ENCODE data around the gene ENO1.
A peak's percentile ranks its signal among the peaks of the same experiment; 100 is the strongest.

- TF ChIP-seq CTCF (conservative IDR thresholded peaks at IDR 0.05; ENCODE audit: low read depth, low read length) (no peak), POLR2A (IDR thresholded peaks at IDR 0.05; ENCODE audit: low read depth, low read length) (peak; percentile 48; the same call in 1 of the 2 replicates), BHLHE40 (IDR thresholded peaks at IDR 0.05; ENCODE audit: low read depth, low read length) (no peak), CHD1 (IDR thresholded peaks at IDR 0.05; ENCODE audit: low read depth, low read length) (no peak), RFX5 (IDR thresholded peaks at IDR 0.05; ENCODE audit: low read depth, low read length) (no peak), NFE2L2 (IDR thresholded peaks at IDR 0.05; ENCODE audit: low read depth, low read length) (no peak), RAD21 (IDR thresholded peaks at IDR 0.05; ENCODE audit: low read length) (no peak), MAZ (IDR thresholded peaks at IDR 0.05; ENCODE audit: borderline replicate concordance, low read depth, low read length) (no peak), USF2 (IDR thresholded peaks at IDR 0.05; ENCODE audit: low read depth, low read length) (no peak)
These were observed 11.6 kb downstream of the ENO1 start for GRCh38 chr1:8866792-8867415.
